GDM1 (cell line): Measurements from ENCODE around the gene CROCC2.

Experiments
- DNase-seq: peaks from one replicate; lab custom pipeline; 2025; lab: John Stamatoyannopoulos, UW

Gene CROCC2

GRCh38 chr2:240933966-240934700, 28.0 kb downstream of the CROCC2 start:
- DNase-seq = no peak

- no peak for DNase-seq
Measured at GRCh38 chr2:240934701-240935102, 28.6 kb downstream of the CROCC2 start.

- no peak for DNase-seq
Measured at GRCh38 chr2:240935103-240935876, 29.2 kb downstream of the CROCC2 start.

- no peak for DNase-seq
Measured at GRCh38 chr2:240936106-240936505, 30.0 kb downstream of the CROCC2 start.

GRCh38 chr2:240946046-240946445, 39.9 kb downstream of the CROCC2 start:
- DNase-seq = no peak

GRCh38 chr2:240946654-240947053, 40.5 kb downstream of the CROCC2 start:
- no peak for DNase-seq

GRCh38 chr2:240947176-240947575, 41.0 kb downstream of the CROCC2 start:
- no peak for DNase-seq

GRCh38 chr2:240947607-240948006, 41.5 kb downstream of the CROCC2 start:
- no peak for DNase-seq

GRCh38 chr2:240948086-240948485, 42.0 kb downstream of the CROCC2 start:
- DNase-seq = no peak

GRCh38 chr2:240948905-240949790, 43.0 kb downstream of the CROCC2 start:
- DNase-seq = no peak

- DNase-seq = no peak
Measured at GRCh38 chr2:240949791-240950705, 43.9 kb downstream of the CROCC2 start.

- DNase-seq = no peak
Measured at GRCh38 chr2:240951045-240951594, 45.0 kb downstream of the CROCC2 start.

GRCh38 chr2:240952496-240953246, 46.5 kb downstream of the CROCC2 start:
- DNase-seq = no peak

- DNase-seq = no peak
Measured at GRCh38 chr2:240953426-240954410, 47.6 kb downstream of the CROCC2 start.

- no peak for DNase-seq
Measured at GRCh38 chr2:240954436-240955305, 48.5 kb downstream of the CROCC2 start.

GRCh38 chr2:240955306-240956170, 49.4 kb downstream of the CROCC2 start:
- DNase-seq = no peak
